ENCODE measurements around the gene TMEM144.
A peak's percentile ranks its signal among the peaks of the same experiment; 100 is the strongest.

Gene TMEM144

DNA sequence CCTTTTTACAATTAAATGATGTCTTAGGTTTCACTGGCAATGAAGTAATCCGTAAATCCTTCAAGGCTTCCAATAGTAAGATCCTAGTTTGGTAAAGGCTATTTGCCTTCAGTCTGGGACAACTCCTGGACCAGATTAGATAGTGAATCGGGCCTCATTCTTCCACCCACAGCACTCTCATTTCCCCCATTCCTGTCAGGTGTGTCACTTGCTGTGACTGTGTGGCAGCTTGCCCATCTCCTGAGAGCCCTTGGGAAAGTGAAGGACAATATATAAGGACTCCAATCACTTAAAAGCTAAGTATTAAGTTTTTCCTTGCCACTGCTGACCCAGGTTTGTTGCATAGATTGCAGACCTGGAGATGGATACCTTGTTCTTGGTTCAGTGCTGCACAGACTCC, 34.2 kb upstream of the TMEM144 start:
- Histone ChIP-seq H3K36me3 (replicated peaks) (no peaks in the 10 kb centered on the region; the same call in 1 of the 2 replicates), H3K9me3 (no peaks in the 10 kb centered on the region), H3K27me3 (ENCODE audit: low read depth) (no peaks in the 10 kb centered on the region), H3K4me3 (no peak overlapping the region), H3K4me1 (peaks cover 31% of the 10 kb centered on the region)
- in situ Hi-C loops (cut with MboI; ENCODE audit: low sequenced_read_pairs) = no loop called here
- no peak for DNase-seq (ENCODE audit: low spot score in 2 of 2)

DNA sequence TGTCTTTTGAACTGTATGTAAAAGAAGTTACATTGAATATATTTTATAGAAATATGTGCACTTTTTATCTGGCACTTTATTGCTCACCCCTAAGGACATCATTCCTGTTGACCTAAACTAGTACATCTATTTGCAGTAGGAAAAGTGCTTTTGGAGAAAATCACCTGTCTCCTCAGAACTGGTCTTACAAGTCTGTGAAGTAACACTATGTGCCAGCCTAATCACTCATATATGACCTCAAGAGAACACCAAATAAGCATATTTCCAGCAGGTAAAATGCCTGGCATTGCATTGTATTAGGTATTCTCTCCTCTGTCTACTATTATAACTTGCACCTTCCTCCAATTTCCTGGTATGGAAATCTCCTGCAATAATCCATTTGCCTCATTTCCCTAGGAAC, 33.5 kb upstream of the TMEM144 start:
- no peak for DNase-seq (ENCODE audit: low spot score in 2 of 2)
- in situ Hi-C loops (cut with MboI; ENCODE audit: low sequenced_read_pairs) = no loop called here
- Histone ChIP-seq H3K27me3 (ENCODE audit: low read depth) (no peaks in the 10 kb centered on the region), H3K36me3 (replicated peaks) (no peaks in the 10 kb centered on the region), H3K9me3 (no peaks in the 10 kb centered on the region), H3K4me1 (peaks cover 31% of the 10 kb centered on the region), H3K4me3 (no peak overlapping the region)

DNA sequence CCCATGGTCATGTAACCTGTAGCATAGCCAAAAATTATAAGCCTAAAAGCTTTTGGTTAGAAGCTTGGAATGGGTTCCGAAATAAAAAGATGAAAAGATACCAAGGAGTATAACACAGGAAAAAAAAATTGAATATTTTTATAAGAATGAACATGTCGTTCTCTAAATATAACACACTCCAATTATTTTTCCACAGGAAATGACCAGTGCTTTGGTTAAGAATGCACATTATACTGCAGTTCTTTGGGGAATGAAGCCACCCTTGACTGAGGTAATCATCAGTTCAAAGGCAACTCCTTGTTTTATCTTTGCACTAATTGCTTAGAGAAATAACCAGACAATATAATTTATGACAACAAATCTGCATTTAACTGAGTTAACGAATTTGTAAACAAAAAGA, 30.8 kb upstream of the TMEM144 start:
- in situ Hi-C loops (cut with MboI; ENCODE audit: low sequenced_read_pairs) = no loop called here
- no peaks in the 10 kb centered on the region for H3K9me3 ChIP-seq
- peaks cover 16% of the 10 kb centered on the region for H3K4me1 ChIP-seq
- H3K36me3 ChIP-seq (replicated peaks) = no peaks in the 10 kb centered on the region
- H3K27me3 ChIP-seq (ENCODE audit: low read depth) = no peaks in the 10 kb centered on the region
- no peak overlapping the region for H3K4me3 ChIP-seq
- DNase-seq (ENCODE audit: low spot score in 2 of 2) = no peak

DNA sequence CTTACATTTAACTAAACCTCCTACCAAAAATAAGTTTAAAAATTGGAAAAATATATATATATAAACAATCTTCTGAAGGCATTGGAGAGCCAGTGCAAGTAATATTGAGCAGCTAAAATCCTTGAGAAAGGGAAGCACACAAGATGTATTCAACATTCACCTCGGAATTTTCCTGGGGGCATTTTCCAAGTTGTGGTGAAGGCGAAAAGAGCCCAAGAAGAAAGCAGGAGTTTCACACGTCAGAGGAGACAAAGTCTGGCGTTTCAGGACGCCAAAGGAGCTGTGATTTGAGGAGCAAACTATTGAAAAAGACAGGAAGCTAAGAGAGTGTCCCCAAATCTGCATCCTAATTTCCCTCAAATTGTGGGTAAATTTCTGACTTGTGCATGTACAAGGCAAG, 28.4 kb upstream of the TMEM144 start:
- in situ Hi-C loops (cut with MboI; ENCODE audit: low sequenced_read_pairs) = no loop called here
- Histone ChIP-seq H3K9me3 (no peaks in the 10 kb centered on the region), H3K27me3 (ENCODE audit: low read depth) (no peaks in the 10 kb centered on the region), H3K4me1 (peaks cover under 1% of the 10 kb centered on the region; the same call in 1 of the 2 replicates), H3K4me3 (no peak overlapping the region), H3K36me3 (replicated peaks) (no peaks in the 10 kb centered on the region)
- DNase-seq (ENCODE audit: low spot score in 2 of 2) = no peak

DNA sequence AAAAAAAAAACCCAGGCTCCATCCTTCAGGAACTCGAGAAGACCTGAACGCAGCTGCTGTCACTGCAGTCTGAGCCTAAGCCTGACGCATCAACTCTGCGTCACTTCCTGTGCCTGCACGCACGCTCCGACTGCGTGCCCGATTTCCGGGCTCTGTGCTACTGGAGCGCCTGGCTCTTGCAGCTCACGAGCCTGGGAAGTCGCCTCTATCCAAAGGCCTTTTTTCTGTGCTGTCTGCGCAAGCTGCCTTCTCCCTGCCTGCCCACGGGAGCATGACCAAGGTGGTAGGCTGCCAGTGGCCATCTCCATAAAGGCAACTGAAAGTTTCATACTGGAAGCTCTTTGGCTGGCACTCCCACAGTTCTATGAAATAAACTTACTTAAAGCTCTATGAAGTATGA, 27.6 kb upstream of the TMEM144 start:
- Histone ChIP-seq H3K4me3 (no peak overlapping the region), H3K9me3 (no peaks in the 10 kb centered on the region), H3K36me3 (replicated peaks) (no peaks in the 10 kb centered on the region), H3K4me1 (no peaks in the 10 kb centered on the region), H3K27me3 (ENCODE audit: low read depth) (no peaks in the 10 kb centered on the region)
- DNase-seq (ENCODE audit: low spot score in 2 of 2) = no peak
- in situ Hi-C loops (cut with MboI; ENCODE audit: low sequenced_read_pairs) = no loop called here

DNA sequence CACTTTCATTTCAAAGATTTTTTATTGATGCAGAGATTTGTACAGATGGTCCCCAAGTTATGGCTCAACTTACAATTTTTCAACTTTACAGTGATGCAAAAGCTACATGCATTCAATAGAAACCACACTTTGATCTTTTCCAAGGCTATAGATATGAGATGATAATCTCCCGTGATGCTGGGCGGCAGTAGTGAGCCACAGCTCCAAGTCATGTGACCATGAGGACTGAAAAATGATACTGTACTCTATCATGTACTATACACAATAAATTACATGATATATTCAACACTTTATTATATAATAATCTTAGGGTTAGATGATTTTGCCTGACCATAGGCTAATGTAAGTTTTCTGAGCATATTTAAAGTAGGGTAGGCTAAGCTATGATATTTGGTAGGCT, 23.5 kb upstream of the TMEM144 start:
- DNase-seq (ENCODE audit: low spot score in 2 of 2) = no peak
- Histone ChIP-seq H3K9me3 (no peaks in the 10 kb centered on the region), H3K27me3 (ENCODE audit: low read depth) (no peaks in the 10 kb centered on the region), H3K4me1 (no peaks in the 10 kb centered on the region), H3K4me3 (no peak overlapping the region), H3K36me3 (replicated peaks) (no peaks in the 10 kb centered on the region)
- in situ Hi-C loops (cut with MboI; ENCODE audit: low sequenced_read_pairs) = no loop called here

DNA sequence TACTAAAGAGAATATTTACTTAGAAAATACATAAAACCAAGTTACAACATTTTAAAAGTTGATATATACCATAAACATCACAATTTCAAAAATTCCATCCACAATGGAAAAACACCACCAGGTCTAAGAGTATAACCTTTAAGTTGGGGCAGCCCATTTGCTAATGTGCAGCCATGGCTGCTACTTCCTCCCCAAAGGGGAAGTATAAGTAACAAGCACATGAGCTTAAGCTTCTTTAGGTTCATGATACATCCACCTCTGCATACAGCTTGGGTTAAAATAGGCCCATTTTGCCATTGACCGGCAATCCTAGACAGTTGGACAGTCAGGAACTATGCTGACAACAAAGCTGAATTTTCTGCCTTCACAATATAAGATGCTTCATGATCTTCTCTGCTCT, 20.9 kb upstream of the TMEM144 start:
- no peaks in the 10 kb centered on the region for H3K4me1 ChIP-seq
- H3K9me3 ChIP-seq = no peaks in the 10 kb centered on the region
- DNase-seq (ENCODE audit: low spot score in 2 of 2) = no peak
- in situ Hi-C loops (cut with MboI; ENCODE audit: low sequenced_read_pairs) = no loop called here
- no peak overlapping the region for H3K4me3 ChIP-seq
- no peaks in the 10 kb centered on the region for H3K27me3 ChIP-seq (ENCODE audit: low read depth)
- H3K36me3 ChIP-seq (replicated peaks) = no peaks in the 10 kb centered on the region

DNA sequence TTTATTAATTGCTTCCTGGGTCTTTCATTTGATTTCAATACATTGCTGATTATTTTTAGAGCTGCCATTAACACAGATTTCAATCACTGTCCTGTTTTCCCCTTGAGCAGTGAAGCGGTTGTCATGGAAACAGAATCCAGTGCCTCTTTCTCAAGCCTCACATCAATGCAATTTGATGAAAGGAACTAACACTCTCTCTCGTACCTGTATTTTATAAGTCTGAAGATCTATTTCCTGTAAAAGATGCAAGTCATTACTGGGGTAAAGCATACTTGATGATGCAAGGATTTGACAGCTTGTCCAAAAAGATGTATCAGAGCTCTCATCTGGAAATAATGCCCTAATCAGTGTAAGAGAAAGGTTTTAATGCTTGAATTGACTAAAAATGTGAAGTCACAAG, 19.6 kb upstream of the TMEM144 start:
- Histone ChIP-seq H3K4me3 (no peak overlapping the region), H3K27me3 (ENCODE audit: low read depth) (no peaks in the 10 kb centered on the region), H3K9me3 (no peaks in the 10 kb centered on the region), H3K36me3 (replicated peaks) (no peaks in the 10 kb centered on the region), H3K4me1 (no peaks in the 10 kb centered on the region)
- no peak for DNase-seq (ENCODE audit: low spot score in 2 of 2)
- in situ Hi-C loops (cut with MboI; ENCODE audit: low sequenced_read_pairs) = no loop called here

DNA sequence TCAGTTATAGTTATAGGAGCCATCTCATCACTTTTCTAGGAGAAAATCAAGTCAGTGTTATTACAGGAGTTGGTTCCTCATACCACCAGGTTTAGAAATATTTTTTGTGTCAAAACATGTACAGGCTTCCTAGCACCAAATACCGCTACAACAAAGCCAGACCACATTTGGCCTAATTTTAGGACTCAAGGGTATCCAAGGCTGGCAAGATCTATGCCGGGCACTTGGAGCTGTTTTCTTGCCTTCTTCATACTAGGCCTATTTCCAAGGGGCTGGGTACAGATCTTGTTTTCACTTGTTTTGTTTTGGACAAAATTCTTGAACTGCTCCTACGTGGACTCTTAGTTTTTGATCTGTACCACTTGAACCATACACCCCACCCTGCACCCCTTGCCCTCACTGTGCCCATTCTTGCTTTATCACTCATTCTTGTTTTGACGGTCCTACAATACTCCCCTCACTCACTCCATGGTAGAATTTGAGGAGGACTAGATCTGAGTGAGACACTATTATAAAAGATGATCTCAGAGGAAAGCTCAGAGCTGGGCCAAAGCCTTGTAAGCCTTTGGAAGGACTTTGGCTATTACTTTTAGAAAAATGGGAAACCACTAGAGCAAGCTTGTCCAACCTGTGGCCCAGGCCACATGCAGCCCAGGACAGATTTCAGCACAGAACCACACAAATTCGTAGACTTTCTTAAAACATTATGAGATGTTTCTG, 17.7 kb upstream of the TMEM144 start:
- DNase-seq (ENCODE audit: low spot score in 2 of 2) = no peak
- H3K9me3 ChIP-seq = no peaks in the 10 kb centered on the region
- H3K4me3 ChIP-seq = no peak overlapping the region
- in situ Hi-C loops (cut with MboI; ENCODE audit: low sequenced_read_pairs) = no loop called here
- H3K36me3 ChIP-seq (replicated peaks) = no peaks in the 10 kb centered on the region
- H3K4me1 ChIP-seq = no peaks in the 10 kb centered on the region
- H3K27me3 ChIP-seq (ENCODE audit: low read depth) = no peaks in the 10 kb centered on the region

DNA sequence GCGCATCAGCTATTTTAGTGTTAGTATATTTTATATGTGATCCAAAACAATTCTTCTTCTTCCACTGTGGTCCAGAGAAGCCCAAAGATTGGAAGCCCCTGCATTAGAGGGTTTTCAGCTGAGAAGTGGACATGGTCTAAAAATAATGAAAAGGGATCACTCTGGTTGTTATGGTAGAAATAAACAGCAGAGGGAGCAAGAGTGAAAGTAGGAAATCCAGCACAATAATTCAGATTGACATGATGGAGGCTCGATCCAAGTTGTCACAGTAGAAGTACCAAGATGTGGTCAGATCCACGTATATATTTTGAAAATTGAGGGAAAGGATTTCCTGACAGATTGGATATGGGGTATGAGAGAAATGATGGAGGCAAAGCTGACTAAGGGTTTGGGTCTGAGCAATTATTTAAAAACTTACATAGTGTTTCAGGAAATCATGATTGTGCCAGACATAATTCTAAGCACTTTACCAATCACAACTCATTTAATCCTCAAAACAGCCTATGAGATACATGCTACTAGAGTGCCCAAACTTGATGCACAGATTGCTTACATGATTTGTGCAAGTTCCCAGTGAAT, 17.0 kb upstream of the TMEM144 start:
- DNase-seq (ENCODE audit: low spot score in 2 of 2) = peak in 1 of 2 experiments; percentile 61
- no peaks in the 10 kb centered on the region for H3K27me3 ChIP-seq (ENCODE audit: low read depth)
- H3K36me3 ChIP-seq (replicated peaks) = no peaks in the 10 kb centered on the region
- H3K9me3 ChIP-seq = no peaks in the 10 kb centered on the region
- no peaks in the 10 kb centered on the region for H3K4me1 ChIP-seq
- in situ Hi-C loops (cut with MboI; ENCODE audit: low sequenced_read_pairs) = no loop called here
- no peak overlapping the region for H3K4me3 ChIP-seq

DNA sequence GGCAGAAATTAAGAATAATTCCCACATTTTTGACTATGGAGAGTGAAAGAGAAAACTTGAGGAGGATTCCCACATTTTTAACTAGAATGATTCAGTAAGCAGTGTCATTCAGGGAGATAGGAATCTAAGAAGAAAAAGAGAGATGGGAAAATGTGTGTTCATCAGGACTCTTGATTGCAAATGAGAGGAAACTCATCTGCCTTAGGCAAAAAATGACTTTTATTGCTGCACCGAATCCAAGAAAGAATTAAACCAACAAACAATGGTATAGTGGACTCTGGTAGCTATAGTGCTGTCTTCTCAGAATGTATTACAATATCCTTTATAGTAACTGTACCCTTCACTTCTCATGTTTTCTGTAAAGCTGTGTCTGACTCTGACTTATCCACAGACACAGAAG, 15.0 kb upstream of the TMEM144 start:
- H3K9me3 ChIP-seq = no peaks in the 10 kb centered on the region
- H3K27me3 ChIP-seq (ENCODE audit: low read depth) = no peaks in the 10 kb centered on the region
- no peak for DNase-seq (ENCODE audit: low spot score in 2 of 2)
- H3K4me3 ChIP-seq = no peak overlapping the region
- no peaks in the 10 kb centered on the region for H3K4me1 ChIP-seq
- H3K36me3 ChIP-seq (replicated peaks) = no peaks in the 10 kb centered on the region
- in situ Hi-C loops (cut with MboI; ENCODE audit: low sequenced_read_pairs) = no loop called here

DNA sequence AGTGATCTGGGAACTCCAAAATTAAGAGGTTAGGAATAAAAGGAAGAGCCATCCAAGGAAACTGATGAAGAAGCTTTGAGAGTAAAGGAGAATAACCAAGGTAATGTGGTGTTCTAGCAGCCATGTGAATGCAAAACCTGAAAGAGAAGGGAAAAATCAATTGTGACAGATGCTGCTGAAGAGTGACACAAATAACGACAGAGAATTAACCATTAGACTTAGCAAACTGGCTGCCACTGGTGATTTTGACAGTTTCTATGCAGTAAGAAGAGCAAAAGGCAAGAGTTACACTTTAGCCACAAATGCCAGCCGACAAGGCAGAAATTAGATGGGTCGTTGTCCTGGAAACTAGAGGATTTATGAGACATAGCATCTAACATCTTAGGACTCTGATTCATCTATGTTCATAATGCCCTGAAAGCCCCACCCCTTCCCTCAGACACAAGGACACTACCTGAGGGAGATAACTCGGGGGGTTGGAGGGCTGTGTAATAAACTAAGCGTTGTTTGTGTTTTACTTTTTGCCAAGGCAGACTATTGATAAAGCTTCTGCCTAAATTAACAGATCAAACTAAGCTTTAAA, 13.0 kb upstream of the TMEM144 start:
- no peaks in the 10 kb centered on the region for H3K9me3 ChIP-seq
- no peaks in the 10 kb centered on the region for H3K4me1 ChIP-seq
- no peak for DNase-seq (ENCODE audit: low spot score in 2 of 2)
- H3K36me3 ChIP-seq (replicated peaks) = no peaks in the 10 kb centered on the region
- H3K27me3 ChIP-seq (ENCODE audit: low read depth) = no peaks in the 10 kb centered on the region
- in situ Hi-C loops (cut with MboI; ENCODE audit: low sequenced_read_pairs) = no loop called here
- no peak overlapping the region for H3K4me3 ChIP-seq

DNA sequence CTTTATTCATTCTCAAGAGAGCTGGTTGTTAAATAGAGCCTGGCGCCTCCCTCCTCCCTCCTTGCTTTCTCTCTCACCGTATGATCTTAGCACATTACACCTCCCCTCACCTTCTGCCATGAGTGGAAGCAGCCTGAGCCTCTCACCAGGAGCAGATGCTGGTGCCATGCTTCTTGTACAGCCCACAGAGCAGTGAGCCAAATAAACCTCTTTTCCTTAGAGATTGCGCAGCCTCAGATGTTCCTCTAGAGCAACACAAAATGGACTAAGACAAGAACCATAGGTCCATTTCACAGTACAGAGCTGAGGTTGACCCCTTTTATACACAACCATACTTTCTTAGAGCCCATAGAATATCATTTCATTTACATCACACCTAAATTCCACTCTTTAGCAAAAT, 10.1 kb upstream of the TMEM144 start:
- Histone ChIP-seq H3K27me3 (ENCODE audit: low read depth) (0 out of 2 replicates have a peak, but pooled peaks cover 2% of the 10 kb centered on the region), H3K9me3 (no peaks in the 10 kb centered on the region), H3K4me1 (no peaks in the 10 kb centered on the region), H3K4me3 (no peak overlapping the region), H3K36me3 (replicated peaks) (no peaks in the 10 kb centered on the region)
- in situ Hi-C loops (cut with MboI; ENCODE audit: low sequenced_read_pairs) = no loop called here
- no peak for DNase-seq (ENCODE audit: low spot score in 2 of 2)

DNA sequence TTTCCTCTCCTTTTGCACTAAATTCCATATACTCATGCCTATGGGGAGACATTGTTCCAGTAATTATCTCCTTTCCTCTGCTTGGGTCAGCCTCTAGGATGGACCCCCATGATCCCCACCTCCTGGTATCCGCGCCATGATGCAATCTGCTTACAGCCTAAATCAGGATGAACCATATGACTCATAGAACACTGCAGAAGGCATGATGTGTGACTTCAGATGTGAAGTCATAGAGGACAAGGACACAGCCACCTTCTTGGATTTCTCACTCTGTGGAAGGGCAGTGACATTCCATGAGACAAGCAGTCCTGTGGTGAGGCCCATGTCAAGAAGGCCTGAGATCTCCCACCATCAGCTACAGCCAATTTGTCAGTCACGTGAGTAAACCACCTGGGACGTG, 9.0 kb upstream of the TMEM144 start:
- H3K4me1 ChIP-seq = no peaks in the 10 kb centered on the region
- H3K27me3 ChIP-seq (ENCODE audit: low read depth) = 0 out of 2 replicates have a peak, but pooled peaks cover 2% of the 10 kb centered on the region

More for the DNA sequence above, 9.0 kb upstream of the TMEM144 start:
- no peak overlapping the region for H3K4me3 ChIP-seq
- in situ Hi-C loops (cut with MboI; ENCODE audit: low sequenced_read_pairs) = no loop called here
- H3K9me3 ChIP-seq = no peaks in the 10 kb centered on the region
- no peak for DNase-seq (ENCODE audit: low spot score in 2 of 2)
- H3K36me3 ChIP-seq (replicated peaks) = no peaks in the 10 kb centered on the region

Measured in HAP-1 (cell line).